Aorta (tissue), 5 donors: Measurements from ENCODE around the gene GBX1. TPM values are rescaled to one million over a fixed set of nuclear protein-coding genes. Genes with fewer than 3 reads are reported as not detected.

Experiments
- ATAC-seq: fragments of 200-7000 bp; cut with Tn5 transposase; one replicate; pipeline ENCODE4 v1.9.1; 2022; ENCODE audit warnings: moderate library complexity; ENCODE audit not compliant: low FRiP score
- DNase-seq, 2 donors: peaks; one replicate each; pipeline ENCODE4 v3.0.0-alpha.2; 2020
- H3K27ac ChIP-seq, 2 donors: one replicate each; pipeline ENCODE4 v1.5.1; 2013; ENCODE audit warnings: low read length in 2 of 2, mild to moderate bottlenecking in 2 of 2, moderate library complexity in 2 of 2, control low read depth in 1 of 2, inconsistent platforms in 1 of 2, low read depth in 1 of 2
- H3K27me3 ChIP-seq, 2 donors: one replicate each; pipeline ENCODE4 v1.6.1; 2013; ENCODE audit warnings: control low read depth in 1 of 2, low read length in 1 of 2, mild to moderate bottlenecking in 1 of 2, moderate library complexity in 1 of 2; ENCODE audit not compliant: insufficient read depth in 2 of 2, control insufficient read depth in 1 of 2
- H3K36me3 ChIP-seq, 2 donors: one replicate each; pipeline ENCODE4 v1.6.1; 2013; ENCODE audit warnings: control low read depth in 1 of 2, low read length in 1 of 2, mild to moderate bottlenecking in 1 of 2; ENCODE audit not compliant: insufficient read depth in 2 of 2, control insufficient read depth in 1 of 2
- H3K4me1 ChIP-seq, 2 donors: one replicate each; pipeline ENCODE4 v1.6.1; 2013; ENCODE audit warnings: low read length in 2 of 2, control low read depth in 1 of 2, mild to moderate bottlenecking in 1 of 2, moderate library complexity in 1 of 2; ENCODE audit not compliant: insufficient read depth in 2 of 2, control insufficient read depth in 1 of 2
- H3K4me3 ChIP-seq, 2 donors: one replicate each; pipeline ENCODE4 v1.5.1; 2013; ENCODE audit warnings: low read length in 2 of 2, control low read depth in 1 of 2, mild to moderate bottlenecking in 1 of 2
- H3K9me3 ChIP-seq: one replicate; pipeline ENCODE4 v1.6.1; 2013; ENCODE audit warnings: mild to moderate bottlenecking, low read length; ENCODE audit not compliant: control insufficient read depth
- WGBS, 2 donors: extraction: QIAGEN DNeasy Blood & Tissue Kit; methylation state at CpG; one replicate each; pipeline ENCODE4 v1.1.7; 2013; 5-methylcytosine and 5-hydroxymethylcytosine counted together
- intact Hi-C, 2 donors: fragments of 100-400 bp; cut with DNase I; formaldehyde crosslinking; loops; one replicate each; pipeline versions ENCODE4 v1.14.2 to v1.15.0; 2022
- polyA plus RNA-seq, 2 donors: library from polyadenylated mRNA; stranded (reverse); fragments of 200-250 nt; gene quantifications; one replicate each; pipeline ENCODE4 v1.2.3, GENCODE V29; 2013
- total RNA-seq, 2 donors: library from RNA; stranded (reverse); fragmentation: NEBNext Ultra II Directional; extraction: Animal tissue kit (Norgen Biotek cat#: 25700); gene quantifications; one replicate each; pipeline ENCODE4 v1.2.1, GENCODE V29; 2021
- donor health status: healthy with polysubstance abuse.
- donor health status: Bipolar disorder and iron deficiency.
- donor health status: DM: no; HTN: no; CAD: no.
- donor health status: DM: no; HTN: no; CAD: no.
- donor health status: DM: yes; HTN: yes; CAD: no.

The GBX1 gene
- total and polyA plus RNA-seq, 4 donors, result not detected

DNA sequence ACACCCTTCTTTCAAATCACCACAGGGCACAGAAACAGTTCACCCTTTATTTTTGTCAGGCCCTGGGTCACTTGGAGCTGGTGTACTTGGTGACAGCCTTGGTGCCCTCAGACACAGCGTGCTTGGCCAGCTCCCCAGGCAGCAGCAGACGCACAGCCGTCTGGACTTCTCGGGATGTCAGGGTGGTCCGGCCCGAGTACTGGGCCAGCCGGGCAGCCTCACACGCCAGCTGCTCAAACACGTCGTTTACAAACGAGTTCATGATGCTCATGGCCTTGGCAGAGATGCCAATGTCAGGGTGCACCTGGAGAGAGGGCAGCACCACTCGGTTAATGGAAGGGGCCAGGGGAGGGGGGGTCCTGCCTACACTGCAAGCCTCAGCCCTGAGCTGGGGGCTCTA is 40.3 kb upstream of the GBX1 start:
- ATAC-seq, result no peak
- 55 to 61% methylated on average over 12 of the region's 12 CpGs for WGBS, 2 donors

DNA sequence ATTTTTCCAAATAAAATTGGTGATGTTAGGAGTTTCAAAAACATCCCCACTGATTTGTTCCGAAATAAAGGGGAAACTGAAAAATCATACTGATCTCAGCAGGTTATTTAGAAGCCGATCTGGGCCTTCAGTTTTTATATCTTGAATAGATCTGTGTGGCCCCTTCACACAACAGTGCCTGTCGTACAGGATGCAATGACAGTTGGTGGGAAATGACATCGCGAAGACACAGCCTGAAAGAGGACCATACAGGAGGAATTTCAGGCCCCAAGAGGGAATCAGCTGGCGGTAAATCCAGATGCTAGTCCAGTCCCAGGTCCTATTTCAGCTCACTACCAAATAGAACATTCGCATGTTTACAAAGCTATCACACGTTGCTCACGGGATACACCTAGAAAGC is 39.8 kb upstream of the GBX1 start:
- ATAC-seq (no peak), DNase-seq (no peak)
- Histone ChIP-seq H3K36me3 (no peaks in the 10 kb centered on the region), H3K27me3 (no peaks in the 10 kb centered on the region), H3K27ac (no peak overlapping the region), H3K9me3 (no peaks in the 10 kb centered on the region), H3K4me3 (no peak overlapping the region), H3K4me1 (no peaks in the 10 kb centered on the region)
- intact Hi-C loops, result no loop called here
- 73 to 75% methylated on average over 9 of the region's 9 CpGs for WGBS, 2 donors

More for the DNA sequence above, 40.3 kb upstream of the GBX1 start:
- H3K27ac ChIP-seq, result no peak overlapping the region
- no peaks in the 10 kb centered on the region for H3K4me1 ChIP-seq
- intact Hi-C loops, result no loop called here
- no peaks in the 10 kb centered on the region for H3K27me3 ChIP-seq
- no peak for DNase-seq
- no peaks in the 10 kb centered on the region for H3K36me3 ChIP-seq
- no peak overlapping the region for H3K4me3 ChIP-seq
- H3K9me3 ChIP-seq, result no peaks in the 10 kb centered on the region

- no peak for DNase-seq
- intact Hi-C loops, result no loop called here
- no peak overlapping the region for H3K4me3 ChIP-seq
- H3K27ac ChIP-seq, result no peak overlapping the region
- no peaks in the 10 kb centered on the region for H3K4me1 ChIP-seq
- H3K9me3 ChIP-seq, result no peaks in the 10 kb centered on the region
- no peak for ATAC-seq
- no peaks in the 10 kb centered on the region for H3K27me3 ChIP-seq
- WGBS, 2 donors, result 63 to 64% methylated on average over 9 of the region's 9 CpGs
- H3K36me3 ChIP-seq, result no peaks in the 10 kb centered on the region
Measured at GRCh38 chr7:151206914-151207313, 39.4 kb upstream of the GBX1 start.

- no peaks in the 10 kb centered on the region for H3K27me3 ChIP-seq
- DNase-seq (no peak), ATAC-seq (no peak)
- intact Hi-C loops, result no loop called here
- no peak overlapping the region for H3K27ac ChIP-seq
- no peak overlapping the region for H3K4me3 ChIP-seq
- H3K36me3 ChIP-seq, result no peaks in the 10 kb centered on the region
- no peaks in the 10 kb centered on the region for H3K9me3 ChIP-seq
- no peaks in the 10 kb centered on the region for H3K4me1 ChIP-seq
- WGBS, 2 donors, result 57 to 65% methylated on average over 6 of the region's 6 CpGs
Measured at GRCh38 chr7:151205730-151206129, 38.2 kb upstream of the GBX1 start.

DNA sequence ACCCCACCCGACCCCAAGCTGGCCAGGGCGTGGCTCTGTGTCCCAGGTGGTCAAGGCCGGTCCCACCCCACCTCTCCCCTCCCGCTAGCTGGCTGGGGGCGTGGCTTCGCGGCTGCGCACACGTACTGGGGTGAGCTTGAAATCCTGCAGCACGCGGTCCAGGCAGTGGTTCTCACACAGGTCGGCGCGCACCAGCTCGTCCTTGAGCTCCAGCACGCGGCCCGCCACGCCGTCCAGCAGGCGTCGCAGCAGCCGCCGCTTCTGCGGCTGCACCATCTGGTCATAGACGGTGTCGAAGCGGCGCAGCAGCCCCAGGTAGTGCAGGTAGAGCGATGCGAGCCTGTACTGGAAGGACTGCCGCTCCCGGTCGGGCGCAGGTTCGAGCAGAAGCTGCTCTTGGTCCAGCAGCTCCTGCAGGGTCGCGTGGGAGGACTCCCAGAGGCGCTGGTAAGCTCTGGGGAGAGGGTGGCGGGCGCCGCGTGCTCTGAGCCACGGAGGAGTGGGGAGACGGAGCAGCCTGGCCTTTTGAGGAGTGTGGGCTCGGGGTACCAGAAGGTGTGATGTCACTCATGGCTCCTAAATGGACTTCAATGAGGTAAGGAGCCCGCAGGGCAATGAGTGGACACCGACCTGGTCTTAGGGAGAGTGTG is 37.0 kb upstream of the GBX1 start:
- WGBS, 2 donors, result 60 to 64% methylated on average over 48 of the region's 48 CpGs
- intact Hi-C loops, result no loop called here

GRCh38 chr7:151202836-151203235 is 35.3 kb upstream of the GBX1 start:
- no peaks in the 10 kb centered on the region for H3K4me1 ChIP-seq
- intact Hi-C loops, result no loop called here
- no peak overlapping the region for H3K27ac ChIP-seq
- no peak for ATAC-seq
- WGBS, 2 donors, result 93 to 97% methylated on average over 9 of the region's 9 CpGs
- no peaks in the 10 kb centered on the region for H3K36me3 ChIP-seq
- no peaks in the 10 kb centered on the region for H3K9me3 ChIP-seq
- H3K4me3 ChIP-seq, result no peak overlapping the region
- no peaks in the 10 kb centered on the region for H3K27me3 ChIP-seq
- no peak for DNase-seq

More for the DNA sequence above, 37.0 kb upstream of the GBX1 start:
- ATAC-seq (no peak), DNase-seq (no peak)
- Histone ChIP-seq H3K4me1 (no peaks in the 10 kb centered on the region), H3K27me3 (no peaks in the 10 kb centered on the region), H3K36me3 (no peaks in the 10 kb centered on the region), H3K27ac (no peak overlapping the region), H3K4me3 (no peak overlapping the region), H3K9me3 (no peaks in the 10 kb centered on the region)

DNA sequence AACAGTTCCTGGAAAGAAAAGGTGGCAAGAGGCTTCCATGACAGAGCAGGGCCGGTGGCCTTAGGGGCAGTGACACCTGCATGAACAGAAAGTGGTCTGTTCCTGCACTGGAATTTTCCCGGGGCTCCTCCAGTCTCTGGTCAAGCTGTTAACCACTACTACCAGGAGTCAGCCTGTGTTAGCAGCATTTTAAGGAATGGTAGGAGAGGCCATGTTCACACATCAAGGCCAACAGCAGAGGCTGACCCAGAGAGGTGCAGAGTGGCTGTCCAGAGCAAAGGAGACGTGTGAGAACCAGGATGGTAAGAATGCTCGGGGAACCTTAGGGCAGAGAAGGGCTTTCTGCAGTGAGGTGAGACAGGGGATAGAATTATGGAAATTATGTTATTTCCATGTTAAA is 34.3 kb upstream of the GBX1 start:
- no peak overlapping the region for H3K27ac ChIP-seq
- no peak for DNase-seq
- H3K4me3 ChIP-seq, result no peak overlapping the region
- no peaks in the 10 kb centered on the region for H3K4me1 ChIP-seq
- WGBS, 2 donors, result 86 to 87% methylated on average over 4 of the region's 4 CpGs
- H3K9me3 ChIP-seq, result no peaks in the 10 kb centered on the region
- intact Hi-C loops, result no loop called here
- no peaks in the 10 kb centered on the region for H3K27me3 ChIP-seq
- ATAC-seq, result no peak
- H3K36me3 ChIP-seq, result no peaks in the 10 kb centered on the region

GRCh38 chr7:151201344-151201743 is 33.9 kb upstream of the GBX1 start:
- no peaks in the 10 kb centered on the region for H3K9me3 ChIP-seq
- H3K4me3 ChIP-seq, result no peak overlapping the region
- DNase-seq (no peak), ATAC-seq (no peak)
- 89 to 94% methylated on average over 3 of the region's 3 CpGs for WGBS, 2 donors
- no peak overlapping the region for H3K27ac ChIP-seq
- H3K4me1 ChIP-seq, result no peaks in the 10 kb centered on the region
- no peaks in the 10 kb centered on the region for H3K36me3 ChIP-seq
- intact Hi-C loops, result no loop called here
- H3K27me3 ChIP-seq, result no peaks in the 10 kb centered on the region

- Histone ChIP-seq H3K9me3 (no peaks in the 10 kb centered on the region), H3K27ac (no peak overlapping the region), H3K27me3 (no peaks in the 10 kb centered on the region), H3K4me3 (no peak overlapping the region), H3K4me1 (no peaks in the 10 kb centered on the region), H3K36me3 (no peaks in the 10 kb centered on the region)
- intact Hi-C loops, result no loop called here
- DNase-seq, result no peak
- WGBS, 2 donors, result 39 to 44% methylated on average over 30 of the region's 30 CpGs
- ATAC-seq, result peak; percentile 27
Measured at GRCh38 chr7:151198945-151199848, 31.7 kb upstream of the GBX1 start.
